ENCODE results near the gene METTL26.

The METTL26 gene

GRCh38 chr16:677316-678190 is 41.4 kb upstream of the METTL26 start:
- H3K4me3 ChIP-seq = no peak overlapping the region
- no peak for DNase-seq (ENCODE audit: low spot score)
- TF ChIP-seq CTCF (IDR thresholded peaks at IDR 0.05) = no peak
- H3K27ac ChIP-seq = no peak overlapping the region

DNA sequence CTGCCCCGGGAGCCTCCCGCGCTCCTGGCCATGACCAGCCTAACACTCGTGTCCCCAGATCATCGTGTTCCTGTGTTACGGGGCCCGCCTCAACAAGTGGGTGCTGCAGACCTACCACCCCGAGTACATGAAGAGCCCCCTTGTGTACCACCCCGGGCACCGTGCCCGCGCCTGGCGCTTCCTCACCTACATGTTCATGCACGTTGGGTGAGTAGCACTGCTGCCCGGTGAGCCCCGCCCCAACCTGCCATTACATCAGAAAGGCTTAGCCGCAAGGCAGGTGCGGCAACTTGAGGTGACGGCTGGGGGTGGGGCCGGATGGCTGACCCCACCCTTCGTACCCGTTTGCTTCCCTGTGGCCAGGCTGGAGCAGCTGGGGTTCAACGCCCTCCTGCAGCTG is 40.8 kb upstream of the METTL26 start:
- DNase-seq (ENCODE audit: low spot score) = no peak
- Histone ChIP-seq H3K27ac (no peak overlapping the region), H3K4me3 (no peak overlapping the region)
- no peak for TF ChIP-seq CTCF (IDR thresholded peaks at IDR 0.05)

- no peak for TF ChIP-seq CTCF (IDR thresholded peaks at IDR 0.05)
- Histone ChIP-seq H3K27ac (peak overlapping the region in 1 of 2 donors; percentile 16), H3K4me3 (no peak overlapping the region)
- no peak for DNase-seq (ENCODE audit: low spot score)
Measured at GRCh38 chr16:676565-676902, 40.4 kb upstream of the METTL26 start.

DNA sequence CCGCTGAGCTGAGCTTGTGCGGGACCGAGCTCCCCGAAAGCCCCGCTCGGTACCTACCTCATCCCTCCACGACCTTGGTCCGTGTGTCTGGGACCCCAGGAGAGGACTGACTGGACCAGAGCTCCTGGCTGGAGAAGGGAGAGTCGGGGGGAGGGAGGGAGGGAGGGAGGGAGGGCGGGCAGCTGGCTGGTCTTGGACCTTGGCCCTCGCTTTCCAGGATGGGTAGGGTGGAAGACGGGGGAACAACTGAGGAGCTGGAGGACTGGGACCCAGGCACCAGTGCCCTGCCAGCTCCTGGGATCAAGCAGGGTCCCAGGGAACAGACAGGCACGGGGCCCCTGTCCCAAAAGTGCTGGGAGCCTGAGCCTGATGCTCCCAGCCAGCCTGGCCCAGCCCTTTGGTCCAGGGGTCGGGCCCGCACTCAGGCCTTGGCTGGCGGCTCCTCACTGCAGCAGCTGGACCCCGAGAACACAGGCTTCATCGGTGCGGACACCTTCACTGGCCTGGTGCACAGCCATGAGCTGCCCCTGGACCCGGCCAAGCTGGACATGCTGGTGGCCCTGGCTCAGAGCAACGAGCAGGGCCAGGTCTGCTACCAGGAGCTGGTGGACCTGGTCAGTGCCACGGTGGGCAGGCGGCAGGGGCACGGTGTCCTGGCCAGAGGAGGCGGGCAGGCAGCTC is 39.9 kb upstream of the METTL26 start:
- H3K4me3 ChIP-seq = peak overlapping the region; percentile 67
- H3K27ac ChIP-seq = peak overlapping the region in 1 of 2 donors; percentile 61
- no peak for DNase-seq (ENCODE audit: low spot score)
- no peak for TF ChIP-seq CTCF (IDR thresholded peaks at IDR 0.05)

- TF ChIP-seq CTCF (IDR thresholded peaks at IDR 0.05) = no peak
- no peak for DNase-seq (ENCODE audit: low spot score)
- Histone ChIP-seq H3K4me3 (peak within 1 kb of the TSS; percentile 67), H3K27ac (peak within 1 kb of the TSS in 1 of 2 donors; percentile 61)
Measured at GRCh38 chr16:674968-675883, 39.1 kb upstream of the METTL26 start, which contains the start of gene RHBDL1. Gene RHBDL1, plus strand, starts transcription at chr16:675671. Its CDS starts 120 bp downstream, at chr16:675791.

- DNase-seq (ENCODE audit: low spot score) = no peak
- TF ChIP-seq CTCF (IDR thresholded peaks at IDR 0.05) = no peak
- no peak overlapping the region for H3K27ac ChIP-seq
- H3K4me3 ChIP-seq = no peak overlapping the region
Measured at GRCh38 chr16:674214-674881, 38.2 kb upstream of the METTL26 start.

Measured in coronary artery (tissue), 2 donors.